Measurements from ENCODE around the gene RASSF3.
"Not testable (repeated sequence)": the region's sequence is repeated elsewhere in the genome, so short reads cannot be mapped to it uniquely, and the experiment has no call there.

The RASSF3 gene

GRCh38 chr12:64670919-64671639 is 60.8 kb downstream of the RASSF3 start:
- DNase-seq (ENCODE audit: low read depth): peak; percentile 63

- no peak for DNase-seq (ENCODE audit: low read depth)
Measured at GRCh38 chr12:64671681-64672080, 61.4 kb downstream of the RASSF3 start.

DNA sequence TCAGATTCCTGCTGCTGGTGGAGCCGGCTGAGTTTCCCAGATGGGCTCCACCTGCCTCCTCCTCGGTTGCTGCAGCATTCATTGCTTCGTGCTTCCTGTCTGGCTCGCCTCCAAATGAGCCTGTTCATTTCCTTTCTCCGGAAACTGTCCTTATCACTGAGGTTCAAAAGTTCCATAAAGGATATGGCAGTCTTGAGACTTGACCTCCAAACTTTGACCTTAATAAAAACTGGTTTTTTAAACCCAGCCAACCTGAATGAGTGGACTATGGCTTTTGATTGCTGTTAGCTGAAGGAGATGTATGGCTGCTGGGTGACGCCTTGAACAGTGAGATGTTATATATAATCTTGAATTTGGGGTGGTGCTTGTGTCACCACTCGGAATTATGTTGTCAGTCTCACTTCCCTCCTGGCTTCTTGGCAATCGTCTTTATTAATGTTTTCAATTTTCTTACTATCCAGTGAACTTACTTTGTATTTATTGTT is 62.7 kb downstream of the RASSF3 start:
- peak; percentile 59 for DNase-seq (ENCODE audit: low read depth)

GRCh38 chr12:64673490-64674169 is 63.3 kb downstream of the RASSF3 start:
- no peak for DNase-seq (ENCODE audit: low read depth)

DNA sequence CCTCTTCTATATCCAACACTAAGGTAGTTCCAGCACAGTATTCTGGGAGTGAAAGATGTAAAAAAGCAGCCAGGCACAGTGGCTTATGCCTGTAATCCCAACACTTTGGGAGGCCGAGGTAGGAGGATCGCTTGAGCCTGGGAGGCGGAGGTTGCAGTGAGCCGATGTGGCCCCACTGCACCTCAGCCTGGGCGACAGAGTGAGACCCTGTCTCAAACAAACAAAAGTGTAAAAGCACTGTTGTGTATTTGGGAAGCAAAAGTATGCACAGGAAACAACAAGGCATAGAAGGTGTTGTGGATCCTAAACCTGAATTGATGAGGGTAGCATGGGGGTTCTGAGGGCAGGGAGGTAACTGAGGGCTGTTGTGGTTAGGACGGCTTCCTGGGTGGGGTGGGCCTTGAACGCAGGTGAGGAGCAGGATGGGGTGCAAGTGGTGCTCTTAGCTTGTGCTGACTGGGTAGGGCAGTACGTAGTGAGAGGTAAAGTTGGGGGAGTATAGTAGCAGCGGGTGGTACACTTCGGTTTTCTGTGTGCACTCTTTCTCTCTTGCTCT is 64.2 kb downstream of the RASSF3 start:
- no peak for DNase-seq (ENCODE audit: low read depth)

GRCh38 chr12:64675795-64676194 is 65.5 kb downstream of the RASSF3 start:
- DNase-seq (ENCODE audit: low read depth): peak; percentile 84

DNA sequence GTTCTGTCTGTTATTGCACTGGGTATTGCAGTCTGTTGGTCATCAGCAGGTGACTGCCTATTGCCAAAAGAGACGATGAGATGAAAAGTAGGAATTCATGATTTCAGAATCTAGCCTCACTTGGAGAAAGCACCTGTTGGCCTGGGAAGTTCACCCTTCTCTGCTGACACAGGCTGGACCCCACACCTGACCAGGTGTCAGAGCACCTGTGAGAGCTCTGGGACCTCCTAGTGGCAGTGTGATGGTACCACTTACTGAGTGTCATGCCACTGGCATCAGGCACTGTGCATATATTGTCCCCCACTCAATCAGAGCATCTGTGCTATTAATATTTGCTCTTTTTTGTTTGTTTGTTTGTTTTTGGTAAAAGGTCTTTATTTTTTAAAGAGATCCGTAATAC is 68.0 kb downstream of the RASSF3 start:
- no peak for DNase-seq (ENCODE audit: low read depth)

DNA sequence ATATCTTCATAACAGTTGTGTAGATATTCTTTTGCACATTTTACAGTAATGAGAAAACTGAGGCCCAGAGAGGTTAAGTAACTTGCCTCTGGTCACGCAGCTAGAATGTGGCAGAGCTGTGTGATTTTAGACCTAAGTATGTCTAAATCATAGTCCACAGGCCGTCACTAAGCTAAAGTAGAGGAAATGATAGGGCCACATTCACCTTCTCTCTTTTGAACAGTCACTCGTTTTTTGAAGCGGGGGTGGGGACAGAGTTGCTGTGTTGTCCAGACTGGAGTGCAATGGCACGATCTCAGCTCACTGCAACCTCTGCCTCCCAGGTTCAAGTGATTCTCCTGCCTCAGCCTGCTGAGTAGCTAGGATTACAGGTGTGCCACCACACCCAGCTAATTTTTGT is 68.5 kb downstream of the RASSF3 start:
- DNase-seq (ENCODE audit: low read depth): no peak

- DNase-seq (ENCODE audit: low read depth): peak; percentile 84
Measured at GRCh38 chr12:64679487-64680001, 69.2 kb downstream of the RASSF3 start.

DNA sequence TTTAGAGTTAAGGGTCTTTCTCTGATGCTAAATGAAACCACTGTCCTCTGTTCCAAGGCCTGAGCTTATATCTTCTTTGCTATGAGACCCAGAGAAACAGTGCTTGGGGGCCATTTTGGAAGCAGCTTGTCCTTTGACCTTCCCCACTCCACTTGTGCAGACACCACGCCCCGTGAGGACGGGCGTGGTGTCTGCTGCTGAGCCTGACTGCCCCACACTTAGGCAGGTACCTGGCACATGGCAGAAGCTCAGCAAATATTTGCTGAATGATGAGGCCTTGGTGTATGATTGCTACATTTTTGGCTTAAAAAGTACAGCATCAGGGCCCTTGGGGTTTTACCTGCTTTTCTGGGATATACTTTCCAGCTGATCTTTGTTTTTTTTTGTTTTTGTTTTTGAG is 69.9 kb downstream of the RASSF3 start:
- no peak for DNase-seq (ENCODE audit: low read depth)

DNA sequence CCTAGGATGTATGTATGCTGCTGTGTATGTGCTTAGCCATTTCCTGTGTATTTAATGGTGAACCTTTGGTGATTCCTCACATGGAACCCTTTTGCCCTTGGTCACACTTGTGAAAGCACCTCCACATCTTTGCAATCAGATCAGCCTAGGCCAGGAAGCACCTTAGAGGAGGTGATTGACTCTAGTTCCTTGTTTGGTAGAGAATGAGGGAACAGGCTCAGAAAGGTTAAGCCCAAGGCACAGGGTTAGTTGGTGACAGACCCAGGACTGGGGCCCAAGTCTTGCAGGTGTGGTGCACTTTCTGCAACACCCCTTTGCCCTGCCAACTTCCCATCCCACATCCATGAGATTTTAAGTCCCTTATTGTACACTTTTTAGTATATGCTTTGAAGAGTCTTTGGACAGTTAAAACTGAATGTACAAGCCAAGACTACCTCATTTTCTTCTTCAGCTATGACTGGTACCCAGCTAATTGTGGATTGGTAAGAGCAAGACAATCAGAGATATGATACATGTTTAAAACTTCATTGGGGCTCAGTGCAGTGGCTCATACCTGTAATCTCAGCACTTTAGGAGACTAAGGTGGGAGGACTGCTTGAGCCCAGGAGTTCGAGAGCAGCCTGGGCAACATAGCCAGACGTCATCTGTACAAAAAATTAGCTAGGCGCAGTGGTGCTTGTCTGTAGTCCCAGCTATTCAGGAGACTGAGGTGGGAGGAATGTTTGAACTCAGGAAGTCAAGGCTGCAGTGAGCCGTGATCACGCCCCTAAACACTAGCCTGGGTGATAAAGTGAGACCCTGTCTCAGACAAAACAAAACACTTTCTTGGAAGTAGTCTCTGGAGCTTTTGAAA is 71.1 kb downstream of the RASSF3 start:
- no peak for DNase-seq (ENCODE audit: low read depth)

GRCh38 chr12:64682572-64683277 is 72.4 kb downstream of the RASSF3 start:
- DNase-seq (ENCODE audit: low read depth): peak; percentile 31

DNA sequence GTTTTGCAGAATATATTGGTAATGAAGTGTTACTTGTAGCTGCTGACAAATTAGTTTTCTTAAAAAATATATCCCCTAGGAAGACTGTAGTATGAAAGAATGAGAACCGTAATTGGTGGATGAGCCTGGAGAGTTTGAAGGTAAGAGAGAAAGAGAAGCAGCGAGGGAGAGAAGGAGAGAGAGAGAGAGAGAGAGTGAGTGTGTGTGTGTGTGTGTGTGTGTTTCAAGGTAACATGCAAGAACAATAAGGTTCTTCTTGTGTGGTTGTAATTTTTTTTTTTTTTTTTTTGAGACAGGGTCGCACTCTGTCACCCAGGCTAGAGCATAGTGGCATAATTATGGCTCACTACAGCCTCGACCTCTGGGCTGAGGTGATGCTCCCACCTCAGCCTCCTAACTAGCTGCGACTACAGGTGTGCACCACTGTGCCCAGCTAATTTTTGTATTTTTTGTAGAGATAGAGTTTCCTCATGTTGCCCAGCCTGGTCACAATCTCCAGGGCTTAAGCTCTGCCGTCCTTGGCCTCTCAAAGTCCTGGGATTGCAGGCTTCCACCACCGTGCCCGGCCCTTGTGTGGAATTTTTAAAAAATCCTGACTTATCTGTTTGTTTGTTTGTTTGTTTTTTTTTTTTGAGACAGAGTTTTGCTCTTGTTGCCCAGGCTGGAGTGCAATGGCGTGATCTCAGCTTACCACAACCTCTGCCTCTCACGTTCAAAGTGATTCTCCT is 73.7 kb downstream of the RASSF3 start:
- no peak for DNase-seq (ENCODE audit: low read depth)

- DNase-seq (ENCODE audit: low read depth): no peak
Measured at GRCh38 chr12:64685050-64685449, 74.8 kb downstream of the RASSF3 start.

DNA sequence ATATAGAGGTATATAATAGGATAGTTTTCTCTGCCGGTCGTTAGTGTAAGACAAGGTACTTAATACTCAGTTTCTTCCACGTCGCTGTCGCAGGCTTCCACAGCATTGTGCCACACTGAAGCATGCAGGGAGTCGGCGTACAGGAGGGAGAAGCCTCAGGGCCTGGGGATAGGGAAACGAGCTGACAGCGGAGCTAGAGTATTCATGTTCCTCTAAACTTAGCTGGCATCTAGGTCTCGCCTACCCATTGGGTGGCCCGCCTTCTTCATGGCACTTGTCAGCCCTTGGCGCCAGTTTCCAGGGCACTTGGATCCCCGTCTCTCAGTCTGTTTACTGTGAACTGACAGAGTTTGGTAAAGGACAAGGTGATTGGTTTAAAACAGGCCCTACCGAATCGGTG is 75.3 kb downstream of the RASSF3 start:
- DNase-seq (ENCODE audit: low read depth): no peak

GRCh38 chr12:64687816-64688215 is 77.5 kb downstream of the RASSF3 start:
- DNase-seq (ENCODE audit: low read depth): peak; percentile 55

DNA sequence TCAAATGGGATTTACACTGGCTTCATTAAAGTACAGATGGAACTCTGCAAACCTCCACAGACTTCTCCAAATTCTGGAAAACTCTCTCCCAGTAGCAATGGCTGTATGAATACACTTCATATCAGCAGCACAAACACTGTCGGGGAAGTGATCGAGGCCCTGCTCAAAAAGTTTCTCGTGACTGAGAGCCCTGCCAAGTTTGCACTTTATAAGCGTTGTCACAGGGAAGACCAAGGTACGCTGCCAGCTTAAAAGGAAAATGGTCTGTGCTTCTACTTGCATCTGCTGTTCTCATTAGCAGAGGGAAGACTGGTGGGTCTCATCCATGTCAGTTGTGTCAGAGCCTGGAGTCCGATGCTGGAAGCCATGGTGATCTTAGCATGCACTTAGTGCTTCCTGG is 77.9 kb downstream of the RASSF3 start:
- no peak for DNase-seq (ENCODE audit: low read depth)

GRCh38 chr12:64688715-64689114 is 78.4 kb downstream of the RASSF3 start:
- DNase-seq (ENCODE audit: low read depth): no peak

DNA sequence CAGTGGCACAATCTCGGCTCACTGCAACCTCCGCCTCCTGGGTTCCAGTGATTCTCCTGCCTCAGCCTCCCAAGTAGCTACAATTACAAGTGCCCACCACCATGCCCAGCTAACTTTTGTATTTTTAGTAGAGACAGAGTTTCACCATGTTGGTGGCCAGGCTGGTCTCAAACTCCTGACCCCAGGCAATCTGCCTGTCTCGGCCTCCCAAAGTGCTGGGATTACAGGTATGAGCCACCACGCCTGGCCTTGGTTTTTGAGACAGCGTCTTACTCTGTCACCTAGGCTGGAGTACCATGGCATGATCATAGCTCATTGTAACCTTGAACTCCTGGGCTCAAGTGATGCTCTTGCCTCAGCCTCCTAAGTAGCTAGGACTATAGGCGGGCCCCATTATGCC is 79.9 kb downstream of the RASSF3 start:
- DNase-seq (ENCODE audit: low read depth): not testable (repeated sequence)

GRCh38 chr12:64691227-64691794 is 81.0 kb downstream of the RASSF3 start:
- DNase-seq (ENCODE audit: low read depth): no peak
